ENCODE results near the gene EEFSEC.

DNA sequence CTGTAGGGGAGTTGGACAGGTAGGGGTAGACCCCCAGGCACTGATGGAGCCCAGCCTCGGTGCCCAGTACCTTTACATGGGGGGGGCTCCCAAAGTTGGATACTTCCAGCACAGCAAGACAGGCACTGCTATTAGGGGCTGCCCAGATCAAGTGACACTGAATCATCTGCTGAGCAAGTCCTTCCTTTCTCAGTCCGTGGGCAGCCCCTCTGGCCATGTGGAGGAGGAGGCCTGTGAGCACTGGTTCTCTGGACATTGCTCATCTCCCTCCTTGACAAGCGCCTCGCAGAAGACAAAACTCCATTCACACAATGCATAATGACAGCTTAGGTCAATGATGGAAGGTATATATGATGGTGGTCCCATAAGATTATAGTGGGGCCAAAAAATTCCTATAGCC, 35.7 kb downstream of the EEFSEC start:
- TF ChIP-seq, protein P1, sequence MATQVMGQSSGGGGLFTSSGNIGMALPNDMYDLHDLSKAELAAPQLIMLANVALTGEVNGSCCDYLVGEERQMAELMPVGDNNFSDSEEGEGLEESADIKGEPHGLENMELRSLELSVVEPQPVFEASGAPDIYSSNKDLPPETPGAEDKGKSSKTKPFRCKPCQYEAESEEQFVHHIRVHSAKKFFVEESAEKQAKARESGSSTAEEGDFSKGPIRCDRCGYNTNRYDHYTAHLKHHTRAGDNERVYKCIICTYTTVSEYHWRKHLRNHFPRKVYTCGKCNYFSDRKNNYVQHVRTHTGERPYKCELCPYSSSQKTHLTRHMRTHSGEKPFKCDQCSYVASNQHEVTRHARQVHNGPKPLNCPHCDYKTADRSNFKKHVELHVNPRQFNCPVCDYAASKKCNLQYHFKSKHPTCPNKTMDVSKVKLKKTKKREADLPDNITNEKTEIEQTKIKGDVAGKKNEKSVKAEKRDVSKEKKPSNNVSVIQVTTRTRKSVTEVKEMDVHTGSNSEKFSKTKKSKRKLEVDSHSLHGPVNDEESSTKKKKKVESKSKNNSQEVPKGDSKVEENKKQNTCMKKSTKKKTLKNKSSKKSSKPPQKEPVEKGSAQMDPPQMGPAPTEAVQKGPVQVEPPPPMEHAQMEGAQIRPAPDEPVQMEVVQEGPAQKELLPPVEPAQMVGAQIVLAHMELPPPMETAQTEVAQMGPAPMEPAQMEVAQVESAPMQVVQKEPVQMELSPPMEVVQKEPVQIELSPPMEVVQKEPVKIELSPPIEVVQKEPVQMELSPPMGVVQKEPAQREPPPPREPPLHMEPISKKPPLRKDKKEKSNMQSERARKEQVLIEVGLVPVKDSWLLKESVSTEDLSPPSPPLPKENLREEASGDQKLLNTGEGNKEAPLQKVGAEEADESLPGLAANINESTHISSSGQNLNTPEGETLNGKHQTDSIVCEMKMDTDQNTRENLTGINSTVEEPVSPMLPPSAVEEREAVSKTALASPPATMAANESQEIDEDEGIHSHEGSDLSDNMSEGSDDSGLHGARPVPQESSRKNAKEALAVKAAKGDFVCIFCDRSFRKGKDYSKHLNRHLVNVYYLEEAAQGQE (IDR thresholded peaks at IDR 0.05; ENCODE audit: unreplicated experiment), result no peak
- TF ChIP-seq, protein P2, sequence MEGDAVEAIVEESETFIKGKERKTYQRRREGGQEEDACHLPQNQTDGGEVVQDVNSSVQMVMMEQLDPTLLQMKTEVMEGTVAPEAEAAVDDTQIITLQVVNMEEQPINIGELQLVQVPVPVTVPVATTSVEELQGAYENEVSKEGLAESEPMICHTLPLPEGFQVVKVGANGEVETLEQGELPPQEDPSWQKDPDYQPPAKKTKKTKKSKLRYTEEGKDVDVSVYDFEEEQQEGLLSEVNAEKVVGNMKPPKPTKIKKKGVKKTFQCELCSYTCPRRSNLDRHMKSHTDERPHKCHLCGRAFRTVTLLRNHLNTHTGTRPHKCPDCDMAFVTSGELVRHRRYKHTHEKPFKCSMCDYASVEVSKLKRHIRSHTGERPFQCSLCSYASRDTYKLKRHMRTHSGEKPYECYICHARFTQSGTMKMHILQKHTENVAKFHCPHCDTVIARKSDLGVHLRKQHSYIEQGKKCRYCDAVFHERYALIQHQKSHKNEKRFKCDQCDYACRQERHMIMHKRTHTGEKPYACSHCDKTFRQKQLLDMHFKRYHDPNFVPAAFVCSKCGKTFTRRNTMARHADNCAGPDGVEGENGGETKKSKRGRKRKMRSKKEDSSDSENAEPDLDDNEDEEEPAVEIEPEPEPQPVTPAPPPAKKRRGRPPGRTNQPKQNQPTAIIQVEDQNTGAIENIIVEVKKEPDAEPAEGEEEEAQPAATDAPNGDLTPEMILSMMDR (conservative IDR thresholded peaks at IDR 0.05; ENCODE audit: low read depth in 2 of 2), result no peak
- TF ChIP-seq POLR2AphosphoS5 (IDR thresholded peaks at IDR 0.05; ENCODE audit: low read depth) (no peak), EZH2 (IDR thresholded peaks at IDR 0.05; ENCODE audit: low read depth, unreplicated experiment) (no peak), NANOG (IDR thresholded peaks at IDR 0.05; ENCODE audit: borderline replicate concordance) (no peak), JUNB (IDR thresholded peaks at IDR 0.05; ENCODE audit: unreplicated experiment) (no peak)
